ENCODE results near the gene SLC66A2.
"Not testable (repeated sequence)": the region's sequence is repeated elsewhere in the genome, so short reads cannot be mapped to it uniquely, and the experiment has no call there.

Gene SLC66A2

DNA sequence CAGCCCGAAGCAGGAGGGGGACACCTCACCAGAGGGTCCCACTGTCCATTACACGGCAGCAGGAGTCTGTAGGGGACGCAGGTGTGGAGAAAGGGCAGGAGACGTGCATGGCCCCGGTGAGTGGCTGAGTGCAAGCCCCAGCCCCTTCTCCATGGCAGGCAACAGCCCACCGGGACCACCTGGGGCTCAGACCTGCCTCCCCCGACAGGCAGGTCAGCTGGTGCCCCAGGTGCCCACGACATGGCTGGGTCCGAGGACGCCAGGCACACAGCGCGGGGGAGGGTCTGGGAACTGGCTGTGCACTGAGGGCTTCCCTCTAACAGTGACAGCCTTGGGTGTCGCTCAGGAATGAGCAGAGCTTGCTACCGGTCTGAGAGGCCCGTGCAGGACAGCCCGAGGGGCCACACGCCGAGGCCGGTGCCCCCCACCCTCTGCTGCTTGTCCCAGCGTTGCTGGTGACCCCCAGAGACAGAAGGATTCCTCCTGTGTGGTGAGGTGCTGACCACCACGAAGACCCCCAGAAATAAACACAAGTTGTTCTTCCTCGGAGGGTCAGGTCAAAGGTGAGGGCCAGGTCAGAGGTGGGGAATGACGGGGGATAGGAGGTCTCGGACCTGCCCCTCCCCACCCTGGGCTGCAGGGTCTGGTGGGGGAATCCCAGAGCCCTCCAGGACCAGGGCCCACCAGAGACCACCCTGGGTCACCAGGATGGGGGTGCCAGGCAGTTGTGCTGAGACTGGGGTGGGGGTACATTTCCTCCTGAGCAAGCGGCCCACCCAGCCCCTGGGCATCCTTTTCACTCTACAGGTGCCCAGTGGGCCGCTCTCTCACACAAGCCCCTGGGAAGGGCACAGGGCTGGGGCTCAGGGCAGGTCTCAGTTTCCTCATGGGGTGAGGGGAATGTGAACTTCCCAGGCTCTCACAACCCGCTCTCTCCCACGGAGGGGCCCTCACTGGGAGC, 50.6 kb downstream of the SLC66A2 start:
- no peak for DNase-seq

DNA sequence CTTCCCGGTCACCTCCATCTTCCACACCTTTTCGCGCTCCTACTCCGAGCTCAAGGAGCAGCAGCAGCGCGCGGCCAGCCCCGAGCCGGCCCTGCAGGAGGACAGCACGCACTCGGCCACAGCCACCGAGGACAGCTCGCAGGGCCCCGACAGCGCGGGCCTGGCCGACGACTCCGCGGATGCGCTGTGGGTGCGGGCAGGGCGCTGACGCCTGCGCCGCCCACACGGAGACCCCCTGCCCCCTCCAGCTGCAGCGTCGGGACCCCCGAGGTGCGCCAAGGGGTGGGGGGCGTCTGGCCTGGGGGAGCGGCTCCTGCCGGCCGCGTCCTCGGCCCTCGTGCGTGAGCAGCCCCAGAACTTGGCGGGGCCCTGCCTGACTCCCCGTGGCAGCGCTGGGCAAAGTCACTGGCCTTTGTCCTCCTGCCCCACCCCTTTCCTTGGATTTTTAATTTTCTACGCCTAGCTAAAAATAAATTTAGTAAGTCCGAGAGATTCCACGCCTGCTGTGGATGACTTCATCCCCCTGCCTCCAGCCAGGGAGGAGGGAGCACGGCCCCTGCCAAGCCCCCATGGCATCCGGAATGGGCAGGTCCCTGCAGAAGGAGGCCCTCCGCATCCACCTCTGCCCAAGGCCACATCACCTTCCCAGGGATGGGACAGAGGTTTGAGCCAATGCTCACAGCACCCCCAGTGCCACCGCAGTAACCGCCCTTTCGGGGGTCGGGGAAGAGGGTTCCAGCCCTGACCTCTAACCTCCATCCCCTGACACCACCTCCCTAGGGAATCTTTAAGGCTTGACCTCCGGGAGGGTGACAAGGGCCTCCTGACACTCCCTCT, 51.6 kb downstream of the SLC66A2 start:
- DNase-seq = no peak

DNA sequence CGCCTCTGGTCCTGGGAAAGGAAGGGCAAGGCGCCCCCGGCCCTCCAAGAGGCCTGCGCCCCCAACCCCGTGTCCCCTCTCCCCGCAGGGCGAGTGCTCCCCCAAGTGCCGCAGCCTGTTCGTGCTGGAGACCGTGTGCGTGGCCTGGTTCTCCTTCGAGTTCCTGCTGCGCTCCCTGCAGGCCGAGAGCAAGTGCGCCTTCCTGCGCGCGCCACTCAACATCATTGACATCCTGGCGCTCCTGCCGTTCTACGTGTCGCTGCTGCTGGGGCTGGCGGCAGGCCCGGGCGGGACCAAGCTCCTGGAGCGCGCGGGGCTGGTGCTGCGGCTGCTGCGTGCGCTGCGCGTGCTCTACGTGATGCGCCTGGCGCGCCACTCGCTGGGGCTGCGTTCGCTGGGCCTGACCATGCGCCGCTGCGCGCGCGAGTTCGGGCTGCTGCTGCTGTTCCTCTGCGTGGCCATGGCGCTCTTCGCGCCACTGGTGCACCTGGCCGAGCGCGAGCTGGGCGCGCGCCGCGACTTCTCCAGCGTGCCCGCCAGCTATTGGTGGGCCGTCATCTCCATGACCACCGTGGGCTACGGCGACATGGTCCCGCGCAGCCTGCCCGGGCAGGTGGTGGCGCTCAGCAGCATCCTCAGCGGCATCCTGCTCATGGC, 52.4 kb downstream of the SLC66A2 start:
- DNase-seq = no peak

DNA sequence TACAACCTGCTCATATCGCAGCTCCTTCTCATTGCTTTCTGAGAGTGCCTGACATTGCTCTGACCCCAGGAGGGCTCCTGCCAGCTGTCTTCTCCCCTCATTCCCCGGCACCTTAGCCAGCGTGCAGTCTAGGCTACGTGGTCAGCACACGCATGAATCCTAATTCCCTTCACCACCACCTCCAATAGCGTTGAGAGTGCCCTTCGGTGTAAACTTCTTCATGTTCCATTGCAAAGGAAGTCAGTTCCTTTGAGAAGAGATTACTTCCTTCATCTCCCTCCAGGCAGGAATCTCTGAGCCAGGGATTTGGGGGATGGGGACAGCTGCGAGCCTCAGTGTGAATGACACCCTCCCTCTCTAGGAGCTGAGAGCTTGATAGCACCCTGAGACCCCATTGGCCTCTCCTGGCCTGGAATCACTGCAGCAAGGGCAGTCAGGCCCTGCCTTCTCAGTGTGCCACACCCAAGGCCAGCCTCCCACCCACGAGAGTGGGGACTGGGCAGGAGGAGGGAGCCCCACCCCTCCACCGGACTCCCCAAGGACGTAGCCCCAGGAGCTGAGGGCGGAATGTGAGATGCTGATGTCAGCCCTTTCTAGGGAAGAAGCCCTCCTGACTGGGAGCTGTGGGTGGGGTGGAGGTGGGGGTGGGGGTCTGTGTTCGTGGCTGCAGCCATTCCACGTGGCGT, 53.4 kb downstream of the SLC66A2 start:
- no peak for DNase-seq

DNA sequence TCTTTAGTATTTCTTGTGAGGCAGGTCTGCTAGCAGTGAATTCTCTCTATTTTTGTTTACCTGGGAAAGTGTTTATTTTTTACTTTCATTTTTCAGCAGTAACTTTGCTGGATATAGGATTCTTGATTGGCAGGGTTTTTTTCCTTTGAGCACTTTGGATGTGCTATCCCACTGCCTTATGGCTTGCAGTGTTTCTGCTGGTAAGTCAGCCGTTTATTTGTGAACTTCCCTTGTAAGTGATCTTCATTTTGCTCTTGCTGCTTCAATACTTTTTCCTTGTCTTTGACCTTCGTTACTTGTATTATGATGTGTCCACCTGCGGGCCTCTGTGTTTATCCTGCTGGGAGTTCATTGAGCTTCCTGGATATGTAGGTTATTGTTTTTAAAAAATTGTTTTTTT, 54.7 kb downstream of the SLC66A2 start:
- no peak for DNase-seq

DNA sequence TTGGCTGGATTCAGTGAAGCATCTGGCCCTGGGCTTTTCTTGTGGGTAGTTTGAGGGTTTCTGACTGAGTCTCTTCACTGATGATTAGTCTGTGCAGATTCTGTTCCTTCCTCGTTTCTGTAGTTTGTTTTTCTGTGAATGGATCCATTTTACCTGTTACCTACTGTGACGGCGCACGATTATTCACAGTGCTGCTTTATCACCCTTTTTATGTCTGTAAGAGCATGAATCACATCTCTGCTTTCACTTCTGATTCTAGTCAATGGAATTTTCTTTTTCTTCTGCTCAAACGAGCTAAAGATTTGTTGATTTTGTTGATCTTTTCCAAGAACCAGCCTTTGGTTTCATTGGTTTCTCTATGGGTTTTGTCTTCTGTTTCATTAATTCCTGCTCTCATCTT, 60.8 kb downstream of the SLC66A2 start:
- DNase-seq = no peak

DNA sequence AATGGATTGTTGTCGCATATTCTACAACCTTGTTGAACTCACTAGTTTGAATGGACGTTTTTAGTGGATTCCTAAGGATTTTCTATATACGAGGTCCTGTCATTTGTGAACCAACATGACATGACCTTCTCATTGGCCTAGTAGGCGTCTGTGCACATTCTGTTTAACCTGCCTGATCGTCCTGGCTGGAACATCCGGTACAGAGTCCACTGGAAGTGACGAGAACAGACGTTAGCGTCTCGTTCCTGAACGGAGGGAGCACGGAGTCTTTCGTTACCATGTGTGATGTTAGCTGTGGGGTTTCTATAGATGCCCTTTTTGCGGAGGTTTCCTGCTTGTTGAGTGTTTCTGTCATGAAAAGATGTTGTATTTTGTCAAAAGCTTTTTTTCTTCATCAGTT, 61.9 kb downstream of the SLC66A2 start:
- DNase-seq = no peak

DNA sequence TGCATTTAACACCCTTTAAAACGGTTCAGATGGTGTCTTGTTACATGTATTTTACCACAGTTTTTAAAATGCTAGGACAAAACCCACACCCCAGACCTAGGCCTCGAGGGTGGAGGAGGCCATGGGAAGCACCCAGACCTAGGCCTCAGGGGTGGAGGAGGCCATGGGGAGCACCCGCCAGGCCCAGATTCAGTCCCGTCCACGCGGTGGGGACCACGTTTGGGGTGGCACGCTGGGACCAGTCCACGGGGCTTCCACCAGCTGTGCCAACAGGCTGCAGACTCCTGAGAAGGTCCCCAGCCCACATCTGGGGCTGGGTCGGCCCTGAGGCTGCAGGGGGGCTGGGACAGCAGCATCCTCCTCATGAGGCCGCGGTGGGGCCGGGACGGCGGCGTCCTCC, 63.4 kb downstream of the SLC66A2 start:
- no peak for DNase-seq

DNA sequence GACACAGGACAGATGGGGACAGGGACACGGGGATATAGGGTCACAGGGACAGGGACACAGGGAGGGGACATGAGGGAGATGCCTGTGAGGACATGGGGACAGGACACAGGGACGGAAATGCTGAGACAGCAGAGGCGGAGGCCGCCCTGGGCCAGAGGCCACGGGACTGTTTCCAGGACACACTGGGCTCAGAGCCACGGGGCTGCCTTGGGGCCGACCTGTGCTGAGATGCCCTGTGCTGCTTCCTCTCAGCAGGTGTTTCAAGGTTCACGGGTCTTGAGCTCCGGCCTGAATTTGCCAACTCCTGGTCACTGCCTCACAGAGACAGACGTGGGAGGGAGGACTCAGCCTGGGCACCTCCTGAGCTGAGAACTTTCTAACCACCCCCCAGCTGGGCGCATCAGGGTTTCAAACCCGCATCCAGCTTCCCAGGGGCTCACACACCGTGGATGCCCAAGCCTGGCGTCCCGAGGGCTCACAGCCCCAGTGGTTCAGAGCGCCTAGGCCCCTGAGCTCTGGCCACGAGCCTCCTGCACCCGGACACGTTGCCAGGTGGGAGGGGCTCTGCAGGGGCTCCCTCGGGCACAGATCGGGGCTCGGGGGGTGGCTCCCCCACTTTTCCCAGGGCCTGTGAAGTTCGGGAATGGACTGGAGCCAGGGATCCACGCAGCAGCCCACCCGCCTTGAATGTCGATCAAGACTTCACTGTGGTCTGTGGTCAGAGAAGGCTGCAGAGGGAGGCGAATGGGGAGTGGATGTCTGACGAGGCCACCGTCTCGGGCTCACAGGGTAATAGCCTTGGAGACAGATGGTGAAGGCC, 64.1 kb downstream of the SLC66A2 start:
- no peak for DNase-seq

DNA sequence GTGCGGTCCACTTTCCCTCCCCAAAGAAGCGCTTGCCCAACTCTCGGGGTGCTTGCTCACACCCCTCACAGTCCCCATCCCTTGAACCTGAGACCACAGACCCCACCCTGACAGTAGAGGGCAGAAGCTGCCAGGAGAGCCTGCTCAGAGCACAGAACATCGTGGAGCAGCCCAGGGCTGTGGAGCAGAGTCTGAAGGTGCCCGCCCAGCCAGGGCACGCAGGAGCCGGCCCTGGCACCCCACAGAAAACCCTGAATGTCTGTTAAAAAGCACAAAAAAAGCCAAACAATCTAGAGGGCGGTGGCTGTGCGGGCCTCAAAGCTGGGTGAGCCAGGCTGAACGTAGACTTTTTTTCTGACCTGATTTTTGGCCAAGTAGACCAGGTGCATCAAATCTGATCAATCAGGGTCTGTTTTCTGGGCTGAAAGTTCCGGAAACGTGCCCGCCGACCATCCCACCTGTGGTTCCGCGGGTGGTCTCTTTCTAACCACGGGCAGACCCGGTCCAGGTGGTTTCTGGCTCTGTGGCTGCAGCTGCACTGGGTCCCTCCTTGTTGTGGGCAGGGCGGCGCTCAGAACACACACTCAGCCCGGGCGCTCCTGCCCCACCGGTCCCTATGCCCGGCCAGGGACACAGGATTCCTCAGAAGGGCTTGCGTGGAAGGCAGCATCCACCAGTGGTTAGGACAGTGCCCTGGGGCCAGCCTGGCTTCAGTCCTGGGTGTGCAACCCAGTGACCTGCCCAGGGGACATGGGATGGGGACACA, 66.3 kb downstream of the SLC66A2 start:
- DNase-seq = no peak

DNA sequence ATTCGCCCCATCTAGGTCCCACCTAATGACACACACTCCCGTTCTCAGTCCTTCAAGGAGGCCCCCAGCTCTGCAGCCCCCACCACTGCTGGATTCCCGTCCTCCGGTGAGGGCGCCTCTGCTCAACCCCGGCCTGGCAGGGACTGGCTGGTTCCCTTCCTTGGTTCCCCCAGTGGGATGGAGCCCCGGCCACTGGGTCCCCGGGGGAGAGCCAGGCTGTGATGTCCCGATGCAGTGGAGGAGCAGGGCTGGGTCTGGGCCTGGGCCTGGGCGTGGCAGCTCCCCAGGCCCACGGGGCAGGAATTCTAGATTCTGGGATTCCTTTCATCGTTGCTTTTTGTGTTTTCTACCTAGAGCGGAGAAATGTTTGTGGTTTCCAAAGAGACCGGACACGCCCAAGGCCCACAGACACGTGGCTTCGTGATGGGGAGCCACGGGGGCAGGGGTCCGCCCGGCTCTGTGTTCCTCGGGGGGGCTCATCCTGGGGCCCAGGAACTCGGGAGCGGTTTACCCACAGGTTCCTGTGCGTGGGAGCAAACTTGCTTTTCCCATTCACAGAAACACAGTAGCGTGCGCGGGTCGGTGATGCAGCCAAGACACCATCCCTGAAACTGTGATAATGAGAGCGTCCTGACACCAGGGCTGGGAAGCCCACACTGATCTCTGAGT, 67.0 kb downstream of the SLC66A2 start:
- no peak for DNase-seq

DNA sequence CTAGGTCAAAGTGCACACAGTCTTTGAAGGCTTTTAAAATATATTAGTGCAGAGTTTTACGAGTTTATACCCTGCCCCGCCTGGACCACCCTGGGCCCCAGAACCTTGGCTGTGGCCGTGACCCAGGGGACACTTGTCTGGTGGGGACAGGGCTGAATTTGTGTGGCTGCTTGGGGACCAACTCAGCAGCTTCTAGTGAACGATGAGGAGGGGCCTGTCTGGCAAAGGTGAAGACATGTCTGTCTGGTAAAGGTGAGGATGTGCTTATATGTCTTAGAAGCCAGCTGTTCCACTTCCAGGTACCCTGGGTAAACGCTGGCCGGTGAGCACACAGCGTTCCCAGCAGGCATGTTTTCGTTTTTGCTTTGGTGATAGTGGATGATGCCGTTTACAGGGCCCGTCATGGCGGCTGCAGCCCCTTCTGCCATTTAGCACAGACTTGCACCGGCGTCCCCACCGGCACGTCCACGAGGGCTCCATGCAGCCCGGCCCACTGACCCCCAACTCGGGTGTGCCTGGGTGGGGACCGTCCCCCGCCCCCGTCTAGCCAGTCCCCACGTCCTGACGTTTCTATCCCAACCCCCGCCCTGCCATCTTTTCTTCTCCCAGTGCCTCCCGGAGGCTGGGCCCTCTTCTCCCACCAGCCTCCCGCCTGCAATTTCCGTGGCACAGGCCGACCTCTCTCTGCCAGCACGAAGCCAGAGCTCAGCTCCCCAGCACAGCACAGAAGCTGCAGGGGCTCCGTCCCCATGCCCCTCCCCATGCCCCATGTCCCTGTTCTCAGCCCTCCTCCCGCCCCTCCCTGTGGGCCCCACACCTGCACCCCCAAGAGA, 67.8 kb downstream of the SLC66A2 start:
- no peak for DNase-seq

DNA sequence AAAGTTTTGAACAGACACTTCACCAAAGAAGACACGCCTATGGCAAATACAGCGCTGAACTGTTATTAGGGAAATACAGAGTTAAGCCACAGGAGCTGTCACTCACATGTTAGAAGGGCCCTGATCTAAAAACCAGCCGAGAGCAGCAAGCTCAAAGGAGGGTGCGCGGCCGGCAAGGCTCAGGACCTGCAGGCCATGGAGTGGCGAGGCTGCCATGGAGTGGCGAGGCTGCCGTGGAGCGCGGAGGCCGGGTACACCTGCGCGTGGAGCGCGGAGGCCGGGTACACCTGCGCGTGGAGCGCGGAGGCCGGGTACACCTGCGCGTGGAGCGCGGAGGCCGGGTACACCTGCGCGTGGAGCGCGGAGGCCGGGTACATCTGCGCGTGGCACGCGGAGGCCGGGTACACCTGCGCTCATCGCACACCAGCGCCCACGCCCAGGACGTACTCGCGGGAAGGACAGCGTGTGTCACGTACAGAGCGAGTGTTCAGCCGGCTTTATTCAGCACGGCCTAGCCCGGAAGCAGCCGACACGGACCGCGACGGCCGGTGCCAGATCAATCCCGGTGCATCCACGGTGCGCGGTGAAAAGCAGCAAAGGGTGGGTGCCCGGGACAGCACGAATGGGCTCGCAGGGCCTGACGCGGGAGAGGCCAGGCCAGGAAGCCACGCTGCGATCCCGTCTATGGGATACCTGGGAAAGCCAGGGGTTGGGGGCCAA, 68.8 kb downstream of the SLC66A2 start:
- no peak for DNase-seq

DNA sequence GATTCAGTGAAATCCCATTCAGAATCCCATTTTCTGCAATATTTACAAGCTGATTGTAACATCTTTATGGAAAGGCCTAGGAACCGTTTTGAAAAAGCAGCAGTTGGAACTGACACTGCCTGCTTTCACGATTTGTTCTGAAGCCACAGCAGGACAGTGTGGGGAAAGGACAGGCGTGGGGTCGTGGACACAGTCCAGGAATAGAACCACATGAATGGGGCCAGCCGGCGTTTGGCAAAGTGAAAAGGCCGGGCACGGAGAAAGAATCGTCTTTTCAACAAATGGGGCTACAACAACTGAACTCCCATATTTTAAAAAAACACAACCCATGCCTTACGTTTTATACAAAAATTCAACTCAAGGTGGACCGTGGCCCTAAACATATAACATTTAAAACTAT, 69.8 kb downstream of the SLC66A2 start:
- DNase-seq = no peak

DNA sequence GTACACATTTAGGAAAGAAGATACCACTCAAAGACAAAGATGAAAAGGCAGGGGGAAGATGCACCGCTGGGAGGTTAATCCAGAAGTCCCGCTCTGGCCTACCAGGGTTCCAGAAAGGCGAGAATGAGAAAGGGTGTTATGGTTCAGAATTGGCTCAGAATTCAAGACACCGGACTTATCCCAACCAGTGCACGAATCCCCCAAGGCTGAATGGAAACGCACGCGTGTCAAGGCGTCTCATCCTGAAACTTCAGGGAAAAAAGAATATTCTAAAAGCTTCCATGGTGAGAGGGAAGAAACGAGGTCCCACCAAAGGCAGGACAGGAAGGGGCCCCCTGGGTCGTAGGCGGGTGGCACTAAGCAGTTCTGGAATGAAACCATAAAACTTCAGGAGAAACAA, 71.9 kb downstream of the SLC66A2 start:
- DNase-seq = no peak

DNA sequence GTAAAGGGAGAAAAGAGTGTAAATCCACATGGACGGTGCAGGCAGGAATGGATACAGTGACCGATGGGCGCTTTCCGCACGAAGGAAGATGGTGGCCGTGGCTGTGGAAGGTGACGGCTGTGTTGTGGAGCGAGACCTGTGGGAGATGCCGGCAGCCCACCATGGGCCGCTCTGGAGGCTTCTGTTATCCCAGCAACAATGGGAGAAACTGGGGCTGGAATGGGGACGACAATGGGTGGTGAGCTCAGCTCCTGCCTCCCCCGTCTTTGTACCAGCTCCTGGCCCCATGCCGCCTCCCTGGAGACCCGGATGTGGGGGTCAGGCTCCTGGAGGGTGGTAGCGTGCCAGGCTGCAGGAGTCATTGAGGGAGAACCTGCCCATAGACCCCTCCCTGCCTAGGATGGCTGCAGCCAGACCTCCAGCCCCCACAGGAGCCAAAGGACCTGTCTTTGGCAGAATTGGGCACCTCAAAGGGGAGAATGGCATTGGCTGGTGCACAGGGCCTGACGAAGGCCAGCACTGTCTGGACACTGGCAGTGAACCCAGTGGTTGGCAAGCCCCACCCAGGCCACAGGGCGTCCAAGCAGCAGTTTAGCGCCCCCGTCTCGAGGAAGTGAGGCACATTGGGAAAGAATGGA, 72.6 kb downstream of the SLC66A2 start:
- DNase-seq = no peak

DNA sequence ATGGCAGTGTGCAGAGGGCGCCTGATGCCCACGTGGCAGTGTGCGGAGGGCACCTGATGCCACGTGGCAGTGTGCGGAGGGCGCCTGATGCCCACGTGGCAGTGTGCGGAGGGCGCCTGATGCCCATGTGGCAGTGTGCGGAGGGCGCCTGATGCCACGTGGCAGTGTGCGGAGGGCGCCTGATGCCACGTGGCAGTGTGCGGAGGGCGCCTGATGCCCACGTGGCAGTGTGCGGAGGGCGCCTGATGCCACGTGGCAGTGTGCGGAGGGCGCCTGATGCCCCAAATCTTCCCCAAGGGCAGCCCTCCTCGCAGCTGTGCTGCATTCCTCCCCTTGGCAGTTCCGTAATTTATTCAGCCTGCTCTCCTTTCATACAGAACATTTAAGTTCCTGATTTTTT, 73.2 kb downstream of the SLC66A2 start:
- not testable (repeated sequence) for DNase-seq

Measured in NCI-H69 (cell line).